Measurements from ENCODE around the gene INPP4B.

The INPP4B gene

DNA sequence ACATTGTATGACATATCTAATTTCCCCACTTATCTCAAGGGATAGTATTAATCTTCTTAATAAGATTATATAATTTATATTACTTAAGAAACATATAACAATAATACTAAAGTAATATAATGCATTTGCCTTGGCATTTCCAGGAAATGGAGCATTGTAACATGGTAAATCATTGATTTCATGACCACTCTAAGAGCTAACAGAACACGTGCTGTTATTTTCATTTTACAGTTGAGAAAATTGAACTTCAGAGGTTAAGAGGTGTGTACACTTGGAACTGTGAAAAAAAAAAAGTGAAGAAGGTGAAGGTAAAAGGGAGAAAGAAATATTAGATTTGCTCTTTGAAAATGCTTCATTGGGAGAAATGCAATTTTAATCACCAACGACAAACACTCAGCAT is 687.1 kb downstream of the INPP4B start:
- no peak for TF ChIP-seq CTCF (IDR thresholded peaks at IDR 0.05)
- Histone ChIP-seq H3K4me3 (no peak overlapping the region), H3K27ac (no peak overlapping the region)
- DNase-seq (ENCODE audit: low spot score) = no peak

DNA sequence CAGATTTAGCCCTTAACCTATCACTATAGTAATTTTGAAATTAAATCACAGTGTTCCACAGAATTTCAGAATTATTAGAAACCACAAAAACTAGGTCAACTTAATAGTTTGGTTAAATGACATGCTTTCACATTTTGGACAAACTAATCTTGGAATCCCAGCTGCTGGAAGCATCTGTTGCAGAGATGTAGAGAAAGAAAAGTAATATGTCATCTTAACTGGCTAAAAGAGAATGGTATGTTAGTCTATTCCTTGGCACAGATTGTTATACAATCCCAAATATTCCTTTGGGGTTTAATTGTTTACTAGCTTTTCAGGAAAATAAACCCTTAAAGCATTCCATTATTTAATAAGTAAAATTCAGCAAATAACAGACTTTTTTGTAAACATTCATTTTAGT is 689.8 kb downstream of the INPP4B start:
- H3K4me3 ChIP-seq = no peak overlapping the region
- no peak for DNase-seq (ENCODE audit: low spot score)
- H3K27ac ChIP-seq = no peak overlapping the region
- TF ChIP-seq CTCF (IDR thresholded peaks at IDR 0.05) = no peak

DNA sequence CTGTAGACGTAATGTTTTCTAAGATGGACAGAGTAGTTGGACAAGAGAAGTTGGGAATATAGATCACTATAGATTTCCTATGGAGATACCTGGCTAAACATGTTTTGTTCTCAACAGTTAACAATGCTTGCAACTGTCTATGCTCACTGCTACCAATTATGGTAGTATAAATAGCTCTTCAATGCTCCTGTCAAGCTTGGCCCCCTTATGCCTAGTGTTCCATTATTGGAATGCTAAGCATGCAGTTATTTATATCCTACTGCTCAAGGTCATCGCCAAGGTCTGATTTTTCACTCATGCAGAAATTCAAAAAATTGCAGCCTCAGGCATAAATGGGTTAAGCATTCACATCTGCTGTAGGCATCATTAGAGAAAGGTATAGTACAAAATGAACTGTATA is 690.8 kb downstream of the INPP4B start:
- no peak overlapping the region for H3K4me3 ChIP-seq

GRCh38 chr4:142150483-142150882 is 695.6 kb downstream of the INPP4B start:
- H3K4me3 ChIP-seq = no peak overlapping the region
- DNase-seq (ENCODE audit: low spot score) = no peak
- no peak overlapping the region for H3K27ac ChIP-seq
- no peak for TF ChIP-seq CTCF (IDR thresholded peaks at IDR 0.05)

More for the DNA sequence above, 690.8 kb downstream of the INPP4B start:
- no peak for DNase-seq (ENCODE audit: low spot score)
- no peak for TF ChIP-seq CTCF (IDR thresholded peaks at IDR 0.05)
- no peak overlapping the region for H3K27ac ChIP-seq

DNA sequence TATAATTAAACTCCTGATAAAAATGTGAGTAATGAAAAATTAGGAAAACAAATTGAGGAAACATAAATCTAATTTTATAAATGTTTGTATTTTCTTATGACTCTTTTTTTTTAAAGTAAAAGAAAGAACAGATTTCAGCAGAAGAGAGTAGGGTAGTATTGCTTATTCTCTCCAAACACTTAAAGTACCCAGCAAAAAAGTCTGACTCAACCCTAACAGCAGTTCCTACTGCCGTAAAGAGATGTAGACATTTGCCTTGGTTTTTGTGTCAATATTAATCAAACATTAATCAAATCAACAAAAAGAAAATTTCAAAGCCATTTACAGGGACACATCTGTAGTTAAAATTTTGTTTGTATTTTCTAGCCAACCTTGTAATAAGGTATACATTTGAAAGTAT is 701.3 kb downstream of the INPP4B start:
- no peak overlapping the region for H3K27ac ChIP-seq
- TF ChIP-seq CTCF (IDR thresholded peaks at IDR 0.05) = no peak
- DNase-seq (ENCODE audit: low spot score) = no peak
- no peak overlapping the region for H3K4me3 ChIP-seq

- no peak for DNase-seq (ENCODE audit: low spot score)
- no peak overlapping the region for H3K4me3 ChIP-seq
- no peak overlapping the region for H3K27ac ChIP-seq
- no peak for TF ChIP-seq CTCF (IDR thresholded peaks at IDR 0.05)
Observed at GRCh38 chr4:142142366-142143054, 703.6 kb downstream of the INPP4B start.

GRCh38 chr4:142141224-142141623 is 704.9 kb downstream of the INPP4B start:
- Histone ChIP-seq H3K27ac (no peak overlapping the region), H3K4me3 (no peak overlapping the region)
- no peak for DNase-seq (ENCODE audit: low spot score)
- no peak for TF ChIP-seq CTCF (IDR thresholded peaks at IDR 0.05)

All from coronary artery (tissue), 2 donors.